ENCODE results near the gene RNU1-1.
"Not testable (repeated sequence)": the region's sequence is repeated elsewhere in the genome, so short reads cannot be mapped to it uniquely, and the experiment has no call there.

Gene RNU1-1

GRCh38 chr1:16514107-16515055 is at the start of gene RNU1-1:
RNU1-1 (minus strand) TSS chr1:16514285.
- DNase-seq (ENCODE audit: low read depth in 2 of 2), result peak; percentile 23 to 42

GRCh38 chr1:16561035-16561434 is 47.0 kb upstream of the RNU1-1 start:
- not testable (repeated sequence) for DNase-seq (ENCODE audit: low read depth in 2 of 2)

GRCh38 chr1:16560498-16560897 is 46.4 kb upstream of the RNU1-1 start:
- not testable (repeated sequence) for DNase-seq (ENCODE audit: low read depth in 2 of 2)

GRCh38 chr1:16559688-16560087 is 45.6 kb upstream of the RNU1-1 start:
- not testable (repeated sequence) for DNase-seq (ENCODE audit: low read depth in 2 of 2)

GRCh38 chr1:16557034-16557433 is 42.9 kb upstream of the RNU1-1 start:
- not testable (repeated sequence) for DNase-seq (ENCODE audit: low read depth in 2 of 2)

- not testable (repeated sequence) for DNase-seq (ENCODE audit: low read depth in 2 of 2)
Measured at GRCh38 chr1:16553244-16553643, 39.2 kb upstream of the RNU1-1 start.

- DNase-seq (ENCODE audit: low read depth in 2 of 2), result not testable (repeated sequence)
Measured at GRCh38 chr1:16550212-16550918, 36.3 kb upstream of the RNU1-1 start.

GRCh38 chr1:16549545-16549944 is 35.5 kb upstream of the RNU1-1 start:
- DNase-seq (ENCODE audit: low read depth in 2 of 2), result not testable (repeated sequence)

- not testable (repeated sequence) for DNase-seq (ENCODE audit: low read depth in 2 of 2)
Measured at GRCh38 chr1:16547502-16548241, 33.6 kb upstream of the RNU1-1 start.

GRCh38 chr1:16545682-16546095 is 31.6 kb upstream of the RNU1-1 start:
- DNase-seq (ENCODE audit: low read depth in 2 of 2), result not testable (repeated sequence)

- not testable (repeated sequence) for DNase-seq (ENCODE audit: low read depth in 2 of 2)
Measured at GRCh38 chr1:16540421-16540893, 26.4 kb upstream of the RNU1-1 start.

GRCh38 chr1:16537528-16537927 is 23.4 kb upstream of the RNU1-1 start:
- not testable (repeated sequence) for DNase-seq (ENCODE audit: low read depth in 2 of 2)

GRCh38 chr1:16536796-16537195 is 22.7 kb upstream of the RNU1-1 start:
- DNase-seq (ENCODE audit: low read depth in 2 of 2), result not testable (repeated sequence)

- DNase-seq (ENCODE audit: low read depth in 2 of 2), result not testable (repeated sequence)
Measured at GRCh38 chr1:16535898-16536297, 21.8 kb upstream of the RNU1-1 start.

- not testable (repeated sequence) for DNase-seq (ENCODE audit: low read depth in 2 of 2)
Measured at GRCh38 chr1:16535487-16535886, 21.4 kb upstream of the RNU1-1 start.

GRCh38 chr1:16534829-16535456 is 20.9 kb upstream of the RNU1-1 start:
- DNase-seq (ENCODE audit: low read depth in 2 of 2), result not testable (repeated sequence)

GRCh38 chr1:16534239-16534828 is 20.2 kb upstream of the RNU1-1 start:
- DNase-seq (ENCODE audit: low read depth in 2 of 2), result not testable (repeated sequence)

- not testable (repeated sequence) for DNase-seq (ENCODE audit: low read depth in 2 of 2)
Measured at GRCh38 chr1:16532235-16532991, 18.3 kb upstream of the RNU1-1 start.

- not testable (repeated sequence) for DNase-seq (ENCODE audit: low read depth in 2 of 2)
Measured at GRCh38 chr1:16528338-16528737, 14.3 kb upstream of the RNU1-1 start.

GRCh38 chr1:16525769-16526168 is 11.7 kb upstream of the RNU1-1 start:
- DNase-seq (ENCODE audit: low read depth in 2 of 2), result not testable (repeated sequence)

Measured in stimulated activated CD4-positive, alpha-beta T cell treated with anti-CD3 and anti-CD28 coated beads, Interleukin-1b, Interleukin-23, amount 100 ng/mL, for 1 hour (primary cell).